Prostate gland (tissue), 2 donors: ENCODE measurements around the gene MICU1.

Source experiments
- POLR2A ChIP-seq: fragments of 450-650 bp; IDR thresholded peaks from one replicate; pipeline ENCODE4 v1.6.1; 2016; ENCODE audit warnings: antibody characterized with exemption, mild to moderate bottlenecking
- POLR2AphosphoS5 ChIP-seq: sonication (generic); formaldehyde crosslinking; IDR thresholded peaks from one replicate; pipeline ENCODE4 v1.6.1; 2017; ENCODE audit warnings: antibody characterized with exemption
- TF ChIP-seq, protein P1 (sequence below), 4 experiments: fragments of 200-600 bp in 2 of 4; fragments of 450-650 bp in 2 of 4; sonication (generic) in 2 of 4; IDR thresholded peaks; 1 replicate in 3 of 4; 2 replicates in 1 of 4; pipeline ENCODE4 v1.5.1; 2016 to 2019; ENCODE audit warnings: antibody characterized with exemption in 4 of 4, mild to moderate bottlenecking in 2 of 4, moderate library complexity in 2 of 4

DNA sequence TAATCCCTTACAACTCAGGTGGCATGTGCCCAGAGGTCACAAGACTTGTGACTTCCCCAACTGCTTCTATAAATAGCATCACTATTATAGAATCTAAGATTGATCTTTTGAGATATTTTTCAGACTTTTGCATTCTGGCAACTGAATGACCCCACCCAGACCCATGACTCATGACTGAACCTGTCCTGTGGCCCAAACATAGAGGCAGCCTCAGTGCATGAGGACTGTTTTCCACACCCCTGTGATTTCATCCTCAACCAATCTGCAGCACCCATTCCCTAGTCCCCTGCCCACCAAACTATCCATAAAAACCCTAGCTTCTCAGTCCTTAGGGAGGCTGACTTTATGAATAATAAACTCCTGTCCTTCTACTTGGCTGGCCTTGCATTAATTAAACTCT is 84.5 kb downstream of the MICU1 start:
- no peak for TF ChIP-seq POLR2A
- TF ChIP-seq, protein P1, sequence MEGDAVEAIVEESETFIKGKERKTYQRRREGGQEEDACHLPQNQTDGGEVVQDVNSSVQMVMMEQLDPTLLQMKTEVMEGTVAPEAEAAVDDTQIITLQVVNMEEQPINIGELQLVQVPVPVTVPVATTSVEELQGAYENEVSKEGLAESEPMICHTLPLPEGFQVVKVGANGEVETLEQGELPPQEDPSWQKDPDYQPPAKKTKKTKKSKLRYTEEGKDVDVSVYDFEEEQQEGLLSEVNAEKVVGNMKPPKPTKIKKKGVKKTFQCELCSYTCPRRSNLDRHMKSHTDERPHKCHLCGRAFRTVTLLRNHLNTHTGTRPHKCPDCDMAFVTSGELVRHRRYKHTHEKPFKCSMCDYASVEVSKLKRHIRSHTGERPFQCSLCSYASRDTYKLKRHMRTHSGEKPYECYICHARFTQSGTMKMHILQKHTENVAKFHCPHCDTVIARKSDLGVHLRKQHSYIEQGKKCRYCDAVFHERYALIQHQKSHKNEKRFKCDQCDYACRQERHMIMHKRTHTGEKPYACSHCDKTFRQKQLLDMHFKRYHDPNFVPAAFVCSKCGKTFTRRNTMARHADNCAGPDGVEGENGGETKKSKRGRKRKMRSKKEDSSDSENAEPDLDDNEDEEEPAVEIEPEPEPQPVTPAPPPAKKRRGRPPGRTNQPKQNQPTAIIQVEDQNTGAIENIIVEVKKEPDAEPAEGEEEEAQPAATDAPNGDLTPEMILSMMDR (IDR thresholded peaks at IDR 0.05), result no peak
- no peak for TF ChIP-seq POLR2AphosphoS5
